HG02623 (cell line): ENCODE measurements around the gene HEATR5B.
A peak's percentile ranks its signal among the peaks of the same experiment; 100 is the strongest.
"Not testable (repeated sequence)": the region's sequence is repeated elsewhere in the genome, so short reads cannot be mapped to it uniquely, and the experiment has no call there.

Experiments
- ATAC-seq: cut with Tn5 transposase; IDR thresholded peaks from one replicate; pipeline ENCODE4 v1.9.1; 2021; ENCODE audit warnings: moderate library complexity; ENCODE audit not compliant: unreplicated experiment

The HEATR5B gene

GRCh38 chr2:37068686-37069085 is 15.5 kb downstream of the HEATR5B start:
- no peak for ATAC-seq

GRCh38 chr2:37061776-37062175 is 22.4 kb downstream of the HEATR5B start:
- no peak for ATAC-seq

GRCh38 chr2:37061013-37061711 is 23.0 kb downstream of the HEATR5B start:
- ATAC-seq = no peak

- ATAC-seq = no peak
Measured at GRCh38 chr2:37060446-37060845, 23.7 kb downstream of the HEATR5B start.

- ATAC-seq = no peak
Measured at GRCh38 chr2:37059841-37060240, 24.3 kb downstream of the HEATR5B start.

- ATAC-seq = no peak
Measured at GRCh38 chr2:37052600-37053332, 31.4 kb downstream of the HEATR5B start.

GRCh38 chr2:37039580-37039979 is 44.6 kb downstream of the HEATR5B start:
- no peak for ATAC-seq

GRCh38 chr2:37037771-37038170 is 46.4 kb downstream of the HEATR5B start:
- no peak for ATAC-seq

GRCh38 chr2:37029758-37030157 is 54.4 kb downstream of the HEATR5B start:
- no peak for ATAC-seq

- ATAC-seq = no peak
Measured at GRCh38 chr2:37026050-37026449, 58.1 kb downstream of the HEATR5B start.

GRCh38 chr2:37020887-37021796 is 63.0 kb downstream of the HEATR5B start:
- ATAC-seq = no peak

GRCh38 chr2:37020212-37020886 is 63.8 kb downstream of the HEATR5B start:
- no peak for ATAC-seq

- peak; percentile 8 for ATAC-seq
Measured at GRCh38 chr2:37013315-37013641, 70.9 kb downstream of the HEATR5B start.

- no peak for ATAC-seq
Measured at GRCh38 chr2:37011130-37011529, 73.0 kb downstream of the HEATR5B start.

- peak; percentile 100 for ATAC-seq
Measured at GRCh38 chr2:37005118-37005868, 78.9 kb downstream of the HEATR5B start.

GRCh38 chr2:37000988-37001556 is 83.1 kb downstream of the HEATR5B start:
- ATAC-seq = no peak

GRCh38 chr2:37000318-37000717 is 83.9 kb downstream of the HEATR5B start:
- no peak for ATAC-seq

GRCh38 chr2:36999416-36999815 is 84.8 kb downstream of the HEATR5B start:
- not testable (repeated sequence) for ATAC-seq

- ATAC-seq = no peak
Measured at GRCh38 chr2:36993841-36994620, 90.1 kb downstream of the HEATR5B start.
